A549 (cell line): ENCODE data around the gene FAM174B. TPM values are rescaled to one million over a fixed set of nuclear protein-coding genes. Genes with fewer than 3 reads are reported as not detected.

Source experiments
- ATAC-seq, 2 experiments: fragments of 200-7000 bp in 1 of 2; fragments of >200 bp in 1 of 2; cut with Nextera tagmentation in 1 of 2; cut with Tn5 transposase in 1 of 2; 3 replicates each; pipeline versions ENCODE4 v1.8.0 to v1.9.1; 2018 to 2020; ENCODE audit warnings: mild to moderate bottlenecking in 1 of 2, moderate library complexity in 1 of 2
- CTCF ChIA-PET: fragments of 300-600 bp; sonication (Branson Sonifier 250); formaldehyde crosslinking; extraction: SDS; loops from one replicate; lab custom pipeline; 2021; ENCODE audit warnings: antibody characterized with exemption, inconsistent platforms; lab: Yijun Ruan, JAX
- POLR2A ChIA-PET: fragments of 350-600 bp; formaldehyde crosslinking; extraction: SDS; loops from one replicate; lab custom pipeline; 2021; ENCODE audit warnings: antibody characterized with exemption, inconsistent platforms; lab: Yijun Ruan, JAX
- DNase-seq, 2 experiments: peaks; one replicate each; pipeline versions ENCODE4 v3.0.0 to v3.0.0-alpha.2; 2011 to 2016; ENCODE audit warnings: low read depth in 1 of 2, low spot score in 1 of 2
- FAIRE-seq: peaks from 2 replicates; lab custom pipeline; 2011; peaks lifted over from hg19 to GRCh38; lab: Jason Lieb, UNC
- H3K27ac ChIP-seq, 2 experiments: fragments of >200 bp; sonication (Bioruptor Twin); formaldehyde crosslinking; 3 replicates each; pipeline ENCODE4 v1.5.1; 2016 to 2017
- H3K4me1 ChIP-seq: fragments of >200 bp; sonication (Bioruptor Twin); formaldehyde crosslinking; 3 replicates; pipeline ENCODE4 v1.6.1; 2016
- H3K4me2 ChIP-seq: fragments of >200 bp; sonication (Bioruptor Twin); formaldehyde crosslinking; 3 replicates; pipeline ENCODE4 v1.6.1; 2016
- H3K4me3 ChIP-seq: fragments of >200 bp; sonication (Bioruptor Twin); formaldehyde crosslinking; 3 replicates; pipeline ENCODE4 v1.5.1; 2016
- H3K9me3 ChIP-seq: fragments of >200 bp; sonication (Bioruptor Twin); formaldehyde crosslinking; 3 replicates; pipeline ENCODE4 v1.6.1; 2016
- BHLHE40 ChIP-seq: IDR thresholded peaks from 2 replicates; pipeline ENCODE4 v1.6.1; 2012; ENCODE audit warnings: low read depth, low read length, inconsistent platforms
- CBX2 ChIP-seq: fragments of 200-600 bp; sonication (generic); IDR thresholded peaks from 2 replicates; pipeline ENCODE4 v1.6.1; 2016; ENCODE audit warnings: low read depth, mild to moderate bottlenecking, borderline replicate concordance
- EHF ChIP-seq: fragments of 250-450 bp; sonication (Bioruptor Pico); IDR thresholded peaks from 2 replicates; pipeline ENCODE4 v1.5.0; 2020; ENCODE audit warnings: mild to moderate bottlenecking
- EP300 ChIP-seq, 2 experiments: fragments of >200 bp; sonication (Bioruptor Twin); formaldehyde crosslinking; IDR thresholded peaks; 2 replicates in 1 of 2; 3 replicates in 1 of 2; pipeline ENCODE4 v1.6.1; 2016 to 2017
- FOSB ChIP-seq: fragments of 250-450 bp; sonication (Bioruptor Pico); IDR thresholded peaks from 2 replicates; pipeline ENCODE4 v1.5.0; 2020; ENCODE audit warnings: mild to moderate bottlenecking, moderate library complexity
- FOXS1 ChIP-seq: fragments of 250-450 bp; sonication (Bioruptor Pico); IDR thresholded peaks from 2 replicates; pipeline ENCODE4 v1.5.0; 2020; ENCODE audit warnings: mild to moderate bottlenecking, moderate library complexity
- GATA3 ChIP-seq: IDR thresholded peaks from 2 replicates; pipeline ENCODE4 v1.6.1; 2012; ENCODE audit warnings: borderline replicate concordance
- HDAC2 ChIP-seq: fragments of 200-600 bp; sonication (generic); IDR thresholded peaks from 2 replicates; pipeline ENCODE4 v1.6.1; 2016
- HOXB13 ChIP-seq: fragments of 250-450 bp; sonication (Bioruptor Pico); IDR thresholded peaks from 2 replicates; pipeline ENCODE4 v1.5.0; 2020; ENCODE audit warnings: low read depth, mild to moderate bottlenecking, moderate library complexity
- MAX ChIP-seq: IDR thresholded peaks from 2 replicates; pipeline ENCODE4 v1.6.1; 2012
- MAZ ChIP-seq: fragments of 150-350 bp; IDR thresholded peaks from 2 replicates; pipeline ENCODE4 v1.6.1; 2014; ENCODE audit warnings: antibody characterized with exemption, low read depth, low read length, borderline replicate concordance
- POLR2A ChIP-seq: IDR thresholded peaks from 2 replicates; pipeline ENCODE4 v1.6.1; 2012; ENCODE audit warnings: mild to moderate bottlenecking, low read length
- POLR2AphosphoS2 ChIP-seq: conservative IDR thresholded peaks from 2 replicates; pipeline ENCODE4 v1.6.1; 2012; ENCODE audit warnings: low read length, improper control_type of control experiment, inconsistent platforms
- RAD21 ChIP-seq, 2 experiments: fragments of >200 bp in 1 of 2; sonication (Bioruptor Twin) in 1 of 2; formaldehyde crosslinking in 1 of 2; IDR thresholded peaks in 1 of 2; conservative IDR thresholded peaks in 1 of 2; 2 replicates in 1 of 2; 3 replicates in 1 of 2; pipeline ENCODE4 v1.6.1; 2012 to 2018; ENCODE audit warnings: inconsistent platforms in 1 of 2
- RARB ChIP-seq: fragments of 250-450 bp; sonication (Bioruptor Pico); IDR thresholded peaks from 2 replicates; pipeline ENCODE4 v1.8.0; 2021; ENCODE audit warnings: mild to moderate bottlenecking, moderate library complexity
- REST ChIP-seq: fragments of 200-600 bp; sonication (generic); IDR thresholded peaks from 2 replicates; pipeline ENCODE4 v1.6.1; 2016; ENCODE audit warnings: antibody characterized with exemption, mild to moderate bottlenecking, moderate library complexity
- ZFP36 ChIP-seq: fragments of 450-650 bp; IDR thresholded peaks from 2 replicates; pipeline ENCODE4 v1.6.1; 2014; ENCODE audit warnings: borderline replicate concordance; ENCODE audit not compliant: partially characterized antibody
- WGBS: methylation state at CpG from one replicate; pipeline ENCODE4 v1.1.6; 2017; ENCODE audit errors: missing lambda C conversion rate; 5-methylcytosine and 5-hydroxymethylcytosine counted together
- polyA plus RNA-seq, 4 experiments: library from polyadenylated mRNA; depleted of rRNA in 3 of 4; stranded (reverse); fragments of >200 nt; fragmentation: RNase III in 1 of 4; extraction: RNeasy Plus Mini Kit Qiagen cat#74134 plus additional on column Dnase treatment in 1 of 4; gene quantifications; 2 replicates in 3 of 4; 3 replicates in 1 of 4; pipeline ENCODE4 v1.2.3, GENCODE V29; 2011 to 2017
- TF ChIP-seq, protein P1 (sequence below): fragments of >200 bp; sonication (Bioruptor Twin); formaldehyde crosslinking; IDR thresholded peaks from 3 replicates; pipeline ENCODE4 v1.6.1; 2016
- TF ChIP-seq, protein P2 (sequence below): fragments of 250-450 bp; sonication (Bioruptor Pico); IDR thresholded peaks from 2 replicates; pipeline ENCODE4 v1.5.0; 2020; ENCODE audit warnings: low read depth, mild to moderate bottlenecking, moderate library complexity

FAM174B gene
- polyA plus RNA-seq, 2 of the 4 experiments (the other 2 are of a cell fraction) = 4.6 to 13.9 TPM

DNA sequence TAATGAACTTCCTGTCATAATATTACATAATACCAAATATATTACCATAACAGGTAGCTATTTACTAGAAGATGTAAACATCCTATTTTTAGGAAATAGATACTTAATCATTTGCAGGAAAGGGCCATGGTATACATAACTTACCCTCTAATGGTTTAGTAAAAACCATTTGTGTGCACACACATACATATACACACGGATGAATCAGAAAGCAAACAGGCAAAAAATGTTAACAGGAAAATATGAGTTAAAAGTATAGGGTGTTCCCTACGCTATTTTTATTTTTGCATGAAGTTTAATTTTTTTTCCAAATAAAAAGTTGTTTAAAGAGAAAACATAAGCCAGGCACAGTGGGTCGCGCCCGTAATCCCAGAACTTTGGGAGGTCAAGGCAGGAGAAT is 34.6 kb downstream of the FAM174B start:
- Histone ChIP-seq H3K4me1 (peaks cover 24% of the 10 kb centered on the region), H3K4me3 (no peak overlapping the region), H3K9me3 (no peaks in the 10 kb centered on the region), H3K27ac (no peak overlapping the region), H3K4me2 (no peak overlapping the region)
- CTCF ChIA-PET = interaction anchor here (1.0 to 1.2 kb wide), 4 partner anchors 31 to 94 kb away, joined by 3 read pairs; no protein-coding TSS in a partner anchor
- ATAC-seq (no peak), DNase-seq (no peak), FAIRE-seq (no peak)
- POLR2A ChIA-PET = no interaction called here
- 78% methylated on average over 5 of the region's 5 CpGs for WGBS
- no peak for TF ChIP-seq EP300 (IDR thresholded peaks at IDR 0.05)
- no peak for TF ChIP-seq GATA3
- no peak for TF ChIP-seq MAZ
- TF ChIP-seq POLR2A = no peak
- no peak for TF ChIP-seq MAX
- TF ChIP-seq HDAC2 = no peak
- TF ChIP-seq RAD21 (conservative IDR thresholded peaks at IDR 0.05 in 1 of 2, IDR thresholded peaks at IDR 0.05 in 1 of 2) = no peak
- TF ChIP-seq REST = no peak
- no peak for TF ChIP-seq HOXB13 (CRISPR knock-in tag)
- no peak for TF ChIP-seq FOXS1 (CRISPR knock-in tag)
- no peak for TF ChIP-seq BHLHE40
- no peak for TF ChIP-seq ZFP36
- no peak for TF ChIP-seq CBX2
- TF ChIP-seq, protein P1, sequence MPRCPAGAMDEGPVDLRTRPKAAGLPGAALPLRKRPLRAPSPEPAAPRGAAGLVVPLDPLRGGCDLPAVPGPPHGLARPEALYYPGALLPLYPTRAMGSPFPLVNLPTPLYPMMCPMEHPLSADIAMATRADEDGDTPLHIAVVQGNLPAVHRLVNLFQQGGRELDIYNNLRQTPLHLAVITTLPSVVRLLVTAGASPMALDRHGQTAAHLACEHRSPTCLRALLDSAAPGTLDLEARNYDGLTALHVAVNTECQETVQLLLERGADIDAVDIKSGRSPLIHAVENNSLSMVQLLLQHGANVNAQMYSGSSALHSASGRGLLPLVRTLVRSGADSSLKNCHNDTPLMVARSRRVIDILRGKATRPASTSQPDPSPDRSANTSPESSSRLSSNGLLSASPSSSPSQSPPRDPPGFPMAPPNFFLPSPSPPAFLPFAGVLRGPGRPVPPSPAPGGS = no peak
- no peak for TF ChIP-seq FOSB (CRISPR knock-in tag)
- no peak for TF ChIP-seq EHF (CRISPR knock-in tag)
- TF ChIP-seq, all 56 proteins: peak for 0

DNA sequence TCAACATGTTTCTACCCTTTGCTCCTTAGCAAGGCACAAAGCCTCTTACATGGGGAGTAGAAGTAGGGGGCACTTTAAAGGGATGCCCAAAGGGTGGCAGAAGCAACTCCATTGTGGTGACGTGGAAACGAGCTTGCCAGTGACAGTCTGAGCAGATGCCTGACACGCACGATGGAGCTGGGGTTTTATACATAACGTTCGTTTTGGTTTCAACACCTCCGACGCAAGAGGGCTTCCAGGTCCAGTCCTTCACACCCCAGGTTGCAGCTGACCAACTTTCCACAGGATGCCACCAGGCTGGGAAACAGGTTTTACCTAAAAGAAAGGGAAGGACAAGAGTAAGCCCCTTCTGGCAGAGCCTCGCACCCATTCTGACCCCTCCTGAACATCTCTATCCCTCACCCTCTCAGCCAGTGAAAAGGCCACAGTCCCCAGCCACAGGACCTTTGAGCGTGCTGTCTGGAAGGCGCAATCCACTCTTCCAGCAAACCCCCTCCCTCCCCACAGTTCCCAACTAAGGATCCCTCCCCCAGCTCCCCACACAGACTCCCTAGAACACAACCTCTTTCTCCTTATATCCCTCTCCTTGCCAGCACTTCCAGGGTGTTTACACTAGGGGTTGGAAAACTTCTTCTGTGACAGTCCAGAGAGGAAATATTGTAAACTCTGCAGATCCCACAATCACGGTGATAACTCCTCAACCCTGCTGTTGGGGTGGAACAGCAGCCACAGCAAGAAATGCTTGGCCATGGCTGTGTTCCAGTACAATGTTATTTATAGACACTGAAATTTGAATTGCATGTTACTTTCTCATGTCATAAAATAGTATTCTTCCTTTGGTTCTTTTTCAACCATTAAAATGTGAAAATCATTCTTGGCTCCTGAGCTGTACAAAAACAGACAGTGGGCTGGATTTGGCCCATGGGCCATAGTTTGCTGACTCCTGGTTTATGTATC is 36.2 kb downstream of the FAM174B start:
- CTCF ChIA-PET = no interaction called here
- DNase-seq (no peak), FAIRE-seq (no peak), ATAC-seq (no peak)
- Histone ChIP-seq H3K4me2 (no peak overlapping the region), H3K4me1 (peaks cover 24% of the 10 kb centered on the region), H3K9me3 (no peaks in the 10 kb centered on the region), H3K4me3 (no peak overlapping the region), H3K27ac (no peak overlapping the region)
- TF ChIP-seq RARB (CRISPR knock-in tag) (no peak), POLR2AphosphoS2 (no peak), HDAC2 (no peak)
- TF ChIP-seq, protein P2, sequence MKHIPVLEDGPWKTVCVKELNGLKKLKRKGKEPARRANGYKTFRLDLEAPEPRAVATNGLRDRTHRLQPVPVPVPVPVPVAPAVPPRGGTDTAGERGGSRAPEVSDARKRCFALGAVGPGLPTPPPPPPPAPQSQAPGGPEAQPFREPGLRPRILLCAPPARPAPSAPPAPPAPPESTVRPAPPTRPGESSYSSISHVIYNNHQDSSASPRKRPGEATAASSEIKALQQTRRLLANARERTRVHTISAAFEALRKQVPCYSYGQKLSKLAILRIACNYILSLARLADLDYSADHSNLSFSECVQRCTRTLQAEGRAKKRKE = no peak
- 90% methylated on average over 12 of the region's 12 CpGs for WGBS
- POLR2A ChIA-PET = no interaction called here
